GM21723 (cell line): ENCODE results near the gene PAFAH1B1.
"Not testable (repeated sequence)": the region's sequence is repeated elsewhere in the genome, so short reads cannot be mapped to it uniquely, and the experiment has no call there.

ENCODE experiments used
- ATAC-seq: cut with Tn5 transposase; IDR thresholded peaks from one replicate; pipeline ENCODE4 v1.9.1; 2021; ENCODE audit warnings: mild to moderate bottlenecking, moderate library complexity; ENCODE audit not compliant: unreplicated experiment

PAFAH1B1 gene

DNA sequence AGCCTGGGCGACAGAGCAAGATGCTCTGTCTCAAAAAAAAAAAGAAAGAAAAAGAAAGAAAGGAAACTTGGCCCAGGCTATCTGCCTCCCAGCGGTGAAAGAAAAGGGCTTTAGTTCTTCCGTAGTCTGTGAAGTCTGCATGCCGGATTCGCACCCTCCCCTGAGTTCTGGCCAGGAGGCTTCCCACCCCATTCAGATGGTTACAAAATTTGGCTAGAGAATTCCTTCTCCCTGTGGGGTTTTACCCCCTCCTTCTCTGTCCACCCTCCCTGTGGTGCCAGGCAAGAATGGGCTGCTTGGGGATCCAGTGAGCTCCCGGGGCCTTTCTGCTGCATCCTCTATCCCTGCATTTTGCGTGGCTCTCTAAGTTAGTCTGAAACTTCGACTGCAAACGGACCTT lies 37.8 kb downstream of the PAFAH1B1 start:
- ATAC-seq: no peak

DNA sequence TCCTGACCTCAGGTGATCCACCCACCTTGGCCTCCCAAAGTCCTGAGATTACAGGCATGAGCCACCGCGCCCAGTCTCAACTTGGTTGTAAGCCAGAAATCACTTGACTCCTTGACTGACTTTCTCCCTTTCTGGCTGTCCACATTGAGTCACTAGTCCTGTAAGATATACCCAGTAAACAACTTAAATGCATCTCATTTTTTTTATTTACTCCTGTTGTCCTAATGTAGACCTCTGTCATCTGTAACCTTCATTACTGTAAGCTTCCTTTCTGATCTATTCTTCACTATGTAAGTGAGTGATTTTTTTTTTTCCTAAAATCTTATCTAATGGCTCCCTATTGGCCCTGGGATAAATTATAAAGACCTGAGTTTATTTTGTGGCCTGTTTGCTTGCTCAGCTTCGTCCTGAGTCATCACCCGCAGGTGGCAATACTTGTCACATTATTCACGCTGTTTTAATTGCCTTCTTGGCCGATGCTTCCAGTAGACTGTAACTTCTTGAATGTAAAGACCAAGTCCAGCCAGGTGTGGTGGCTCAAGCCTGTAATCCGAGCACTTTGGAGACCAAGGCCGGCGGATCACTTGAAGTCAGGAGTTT lies 41.0 kb downstream of the PAFAH1B1 start:
- ATAC-seq: no peak

DNA sequence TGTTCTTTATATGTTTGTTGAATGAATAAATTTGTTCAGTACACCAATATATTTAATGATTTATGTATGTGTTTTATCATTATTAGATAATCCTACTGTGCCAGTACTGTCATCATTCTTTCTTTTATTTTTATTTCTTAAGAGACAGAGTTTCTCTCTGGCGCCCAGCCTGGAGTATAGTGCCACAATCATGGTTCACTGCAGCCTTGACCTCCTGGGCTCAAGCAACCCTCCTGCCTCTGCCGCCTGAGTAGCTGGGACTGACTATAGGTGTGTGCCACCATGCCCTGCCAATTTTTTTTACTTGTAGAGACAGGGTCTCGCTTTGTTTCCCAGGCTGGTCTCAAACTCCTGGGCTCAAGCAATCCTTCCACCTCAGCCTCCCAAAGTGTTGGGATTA lies 41.8 kb downstream of the PAFAH1B1 start:
- ATAC-seq: no peak

DNA sequence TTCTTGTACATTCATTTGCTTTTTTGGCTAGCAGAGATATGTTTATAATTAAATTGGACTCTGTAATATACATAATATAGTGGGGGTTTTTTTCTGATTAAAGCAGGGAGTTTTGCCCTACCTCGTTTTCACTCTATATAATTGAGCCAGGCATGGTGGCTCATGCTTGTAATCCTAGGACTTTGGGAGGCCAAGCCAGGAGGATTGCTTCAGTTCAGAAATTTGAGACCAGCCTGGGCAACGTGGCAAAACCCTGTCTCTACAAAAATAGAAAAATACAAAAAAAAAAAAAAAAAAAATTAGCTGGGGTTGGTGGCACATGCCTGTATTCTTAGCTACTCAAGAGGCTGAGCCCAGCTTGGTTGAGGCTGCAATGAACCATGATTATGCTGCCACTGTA lies 42.2 kb downstream of the PAFAH1B1 start:
- ATAC-seq: no peak

DNA sequence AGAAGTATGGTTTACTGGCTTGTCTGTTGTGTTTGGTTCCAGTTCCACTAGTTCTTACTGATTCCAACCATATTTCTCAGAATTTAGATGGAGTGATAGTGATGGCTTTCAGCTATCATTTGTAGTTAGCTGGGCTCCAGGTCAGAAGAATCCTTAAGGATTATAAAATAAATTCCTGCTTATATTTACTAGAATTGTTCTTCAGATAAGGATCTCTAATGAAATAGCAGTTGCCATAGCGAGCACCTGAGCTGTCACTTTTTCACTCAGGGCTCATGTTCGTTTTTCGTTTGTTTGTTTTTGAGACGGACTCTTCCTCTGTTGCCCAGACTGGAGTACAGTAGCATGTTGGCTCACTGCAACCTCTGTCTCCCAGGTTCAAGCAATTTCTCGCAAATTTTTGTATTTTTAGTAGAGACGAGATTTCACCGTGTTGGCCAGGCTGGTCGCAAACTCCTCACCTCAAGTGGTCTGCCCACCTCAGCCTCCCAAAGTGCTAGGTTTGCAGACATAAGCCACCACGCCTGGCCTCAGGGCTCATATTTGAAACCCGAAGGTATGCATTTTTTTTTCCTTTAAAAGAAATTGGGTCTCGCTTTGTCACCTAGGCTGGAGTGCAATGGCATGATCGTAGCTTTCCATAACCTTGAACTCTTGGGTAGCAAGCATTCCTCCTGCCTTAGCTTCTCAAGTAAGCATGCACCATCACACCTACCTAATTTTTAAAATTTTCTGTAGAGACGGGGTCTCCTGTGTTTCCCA lies 42.9 kb downstream of the PAFAH1B1 start:
- ATAC-seq: no peak

DNA sequence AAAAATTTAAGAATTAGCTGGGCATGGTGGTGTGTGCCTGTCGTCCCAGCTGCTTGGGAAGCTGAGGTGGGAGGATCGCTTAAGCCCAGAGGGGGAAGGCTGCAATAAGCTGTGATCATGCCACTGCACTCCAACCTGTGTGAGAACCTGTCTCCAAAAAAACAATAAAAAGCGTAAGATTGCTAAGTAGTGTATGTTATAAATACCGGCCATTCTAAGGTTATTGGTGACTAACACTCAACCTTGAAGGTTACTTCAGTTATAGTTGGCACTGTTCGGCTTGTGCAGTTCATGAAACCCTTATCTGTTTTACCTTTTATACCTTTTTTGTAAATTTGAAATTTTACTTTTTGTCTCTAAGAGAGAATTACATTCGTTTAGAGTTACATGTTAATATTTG lies 44.0 kb downstream of the PAFAH1B1 start:
- no peak for ATAC-seq

DNA sequence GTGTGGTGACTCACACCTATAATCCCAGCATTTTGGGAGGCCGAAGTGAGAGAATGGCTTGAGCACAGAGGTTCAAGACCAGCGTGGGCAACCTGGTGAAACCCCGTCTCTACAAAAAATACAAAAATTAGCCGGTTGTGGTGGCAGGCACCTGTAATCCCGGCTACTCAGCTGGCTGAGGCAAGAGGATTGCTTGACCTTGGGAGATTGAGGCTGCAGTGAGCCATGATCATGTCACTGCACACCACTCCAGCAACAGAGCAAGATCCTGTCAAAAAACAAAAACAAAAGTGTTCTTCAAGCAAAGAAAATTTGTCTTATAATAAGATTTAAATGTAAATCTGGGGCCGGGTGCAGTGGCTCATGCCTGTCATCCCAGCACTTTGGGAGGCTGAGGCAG lies 51.5 kb downstream of the PAFAH1B1 start:
- ATAC-seq: no peak

DNA sequence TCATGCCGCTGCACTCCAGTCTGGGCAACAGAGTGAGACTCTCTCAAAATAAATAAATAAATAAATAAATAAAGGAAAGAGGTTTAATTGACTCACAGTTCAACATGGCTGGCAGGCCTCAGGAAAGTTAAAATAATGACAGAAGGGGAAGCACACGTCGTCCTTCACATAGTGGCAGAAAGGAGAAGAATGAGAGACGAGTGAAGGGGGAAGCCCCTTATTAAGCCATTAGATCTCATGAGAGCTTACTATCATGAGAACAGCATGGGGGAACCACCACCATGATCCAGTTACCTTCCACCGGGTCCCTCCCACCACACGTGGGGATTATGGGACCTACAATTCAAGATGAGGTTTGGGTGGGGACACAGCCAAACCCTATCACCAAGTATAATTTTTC lies 54.5 kb downstream of the PAFAH1B1 start:
- no peak for ATAC-seq

DNA sequence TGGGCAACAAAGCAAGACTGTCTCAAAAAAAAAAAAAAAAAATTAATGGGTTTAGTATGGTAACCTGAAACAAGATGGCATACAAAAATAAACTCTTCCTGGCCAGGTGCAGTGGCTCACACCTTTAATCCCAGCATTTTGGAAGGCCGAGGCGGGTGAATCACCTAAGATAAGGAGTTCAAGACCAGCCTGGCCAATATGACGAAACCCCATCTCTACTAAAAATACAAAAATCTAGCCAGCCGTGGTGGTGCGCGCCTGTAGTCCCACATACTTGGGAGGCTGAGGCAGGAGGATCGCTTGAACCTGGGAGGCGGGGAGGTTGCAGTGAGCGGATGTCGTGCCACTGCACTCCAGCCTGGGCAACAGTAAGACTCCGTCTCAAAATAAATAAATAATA lies 55.7 kb downstream of the PAFAH1B1 start:
- no peak for ATAC-seq

DNA sequence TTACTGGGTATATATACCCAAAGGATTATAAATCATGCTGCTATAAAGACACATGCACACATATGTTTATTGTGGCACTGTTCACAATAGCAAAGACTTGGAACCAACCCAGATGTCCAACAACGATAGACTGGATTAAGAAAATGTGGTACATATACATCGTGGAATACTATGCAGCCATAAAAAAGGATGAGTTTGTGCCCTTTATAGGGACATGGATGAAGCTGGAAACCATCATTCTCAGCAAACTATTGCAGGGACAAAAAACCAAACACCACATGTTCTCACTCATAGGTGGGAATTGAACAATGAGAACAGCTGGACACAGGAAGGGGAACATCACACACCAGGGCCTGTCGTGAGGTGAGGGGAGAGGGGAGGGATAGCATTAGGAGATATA lies 59.5 kb downstream of the PAFAH1B1 start:
- ATAC-seq: not testable (repeated sequence)

DNA sequence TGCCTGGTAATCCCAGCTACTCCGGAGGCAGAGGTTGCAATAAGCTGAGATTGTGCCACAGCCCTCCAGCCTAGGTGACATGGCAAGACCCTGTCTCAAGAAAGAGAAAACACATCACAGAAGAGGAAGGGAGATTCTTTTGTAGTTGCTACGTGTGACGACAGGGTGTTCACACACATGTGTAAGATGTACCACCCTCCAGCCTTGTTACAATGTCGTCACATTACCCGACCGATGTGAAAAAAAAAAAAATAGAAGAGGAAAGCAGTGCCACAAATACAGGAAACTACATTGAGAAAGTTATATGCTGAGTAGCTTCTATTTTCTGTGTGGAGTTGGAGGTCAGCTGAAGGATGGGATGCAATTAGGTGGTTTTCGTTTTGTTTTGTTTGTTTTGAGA lies 62.1 kb downstream of the PAFAH1B1 start:
- ATAC-seq: no peak

DNA sequence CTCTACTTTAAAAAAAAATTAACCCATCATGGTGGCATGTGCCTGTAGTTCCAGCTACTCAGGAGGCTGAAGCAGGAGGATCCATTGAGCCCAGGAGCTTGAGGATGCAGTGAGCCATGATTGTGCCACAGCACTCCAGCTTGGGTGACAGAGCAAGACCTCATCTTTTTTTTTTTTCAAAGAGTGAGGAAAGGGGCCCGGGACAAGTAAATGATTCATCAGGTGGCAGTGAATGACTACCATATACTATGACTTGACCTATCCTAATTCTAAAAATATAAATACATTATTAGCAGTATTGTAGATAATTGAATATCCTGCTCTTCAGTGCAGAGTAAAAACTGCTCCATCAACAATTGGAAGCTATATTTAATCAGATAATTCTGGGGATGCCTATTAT lies 62.8 kb downstream of the PAFAH1B1 start:
- no peak for ATAC-seq

DNA sequence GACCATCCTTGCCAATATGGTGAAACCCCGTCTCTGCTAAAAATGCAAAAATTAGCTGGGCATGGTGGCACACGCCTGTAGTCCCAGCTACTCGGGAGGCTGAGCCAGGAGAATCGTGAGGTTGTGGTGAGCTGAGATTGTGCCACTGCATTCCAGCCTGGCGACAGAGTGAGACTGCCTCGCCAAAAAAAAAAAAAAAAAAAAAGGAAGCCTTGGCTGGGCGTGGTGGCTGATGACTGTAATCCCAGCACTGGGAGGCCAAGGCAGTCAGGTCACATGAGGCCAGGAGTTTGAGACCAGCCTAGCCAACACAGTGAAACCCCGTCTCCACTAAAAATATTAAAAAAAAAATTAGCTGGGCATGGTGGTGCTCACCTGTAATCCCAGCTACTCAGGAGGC lies 65.9 kb downstream of the PAFAH1B1 start:
- ATAC-seq: not testable (repeated sequence)

DNA sequence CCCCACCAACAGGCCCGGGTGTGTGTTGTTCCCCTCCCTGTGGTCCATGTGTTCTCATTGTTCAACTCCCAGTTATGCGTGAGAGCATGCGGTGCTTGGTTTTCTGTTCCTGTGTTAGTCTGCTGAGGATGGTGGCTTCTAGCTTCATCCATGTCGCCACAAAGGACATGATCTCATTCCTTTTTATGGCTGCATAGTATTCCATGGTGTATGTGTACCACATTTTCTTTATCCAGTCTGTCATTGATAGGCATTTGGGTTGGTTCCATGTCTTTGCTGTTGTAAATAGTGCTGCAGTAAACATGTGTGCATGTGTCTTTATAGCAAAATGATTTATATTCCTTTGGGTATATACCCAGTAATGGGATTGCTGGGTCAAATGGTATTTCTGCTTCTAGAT lies 67.0 kb downstream of the PAFAH1B1 start:
- not testable (repeated sequence) for ATAC-seq

DNA sequence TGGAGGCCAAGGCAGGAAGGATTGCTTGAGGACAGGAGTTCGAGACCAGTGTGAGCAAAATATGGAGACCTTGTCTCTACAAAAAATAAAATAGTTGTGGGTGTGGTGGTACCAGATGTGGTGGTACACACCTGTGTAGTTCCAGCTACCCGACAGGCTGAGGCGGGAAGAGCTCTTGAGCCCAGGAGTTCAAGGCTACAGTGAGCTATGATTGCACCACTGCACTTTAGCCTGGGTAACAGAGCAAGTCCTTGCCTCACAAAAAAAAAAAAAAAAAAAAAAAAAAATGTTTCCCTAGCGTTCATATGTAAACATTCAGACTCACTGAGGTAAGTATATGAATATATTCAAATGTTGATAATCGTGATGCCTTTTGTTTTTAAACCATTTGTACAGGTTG lies 78.6 kb downstream of the PAFAH1B1 start:
- ATAC-seq: no peak

DNA sequence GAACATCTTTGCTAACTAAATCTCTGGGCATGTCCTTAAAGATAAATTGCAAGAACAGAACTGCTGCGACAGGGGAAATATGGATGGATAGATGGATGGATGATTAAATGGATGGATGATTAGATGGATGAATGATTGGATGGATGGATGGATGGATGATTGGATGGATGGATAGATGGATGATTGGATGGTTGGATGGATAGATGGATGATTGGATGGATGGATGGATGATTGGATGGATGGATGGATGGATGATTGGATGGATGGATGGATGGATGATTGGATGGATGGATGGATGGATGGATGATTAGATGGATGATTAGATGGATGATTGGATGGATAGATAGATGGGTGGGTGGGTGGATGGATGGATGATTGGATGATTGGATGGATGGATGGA lies 85.8 kb downstream of the PAFAH1B1 start:
- ATAC-seq: not testable (repeated sequence)

DNA sequence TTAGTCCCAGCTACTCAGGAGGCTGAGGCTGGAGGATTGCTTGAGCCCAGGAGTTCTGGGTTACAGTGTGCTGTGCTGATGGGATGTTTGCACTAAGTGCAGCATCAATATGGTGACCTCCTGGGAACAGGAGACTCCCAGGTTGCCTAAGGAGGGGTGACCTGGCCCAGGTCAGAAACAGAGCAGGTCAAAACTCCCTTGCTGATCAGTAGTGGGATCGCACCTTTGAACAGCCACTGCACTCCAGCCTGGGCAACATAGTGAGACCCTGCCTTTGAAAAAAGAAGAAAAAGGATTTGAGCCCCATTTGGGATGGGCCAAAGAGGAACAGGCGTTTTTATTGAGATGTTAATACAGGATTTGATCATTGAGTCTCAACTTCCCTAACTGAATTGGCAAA lies 87.5 kb downstream of the PAFAH1B1 start:
- no peak for ATAC-seq

DNA sequence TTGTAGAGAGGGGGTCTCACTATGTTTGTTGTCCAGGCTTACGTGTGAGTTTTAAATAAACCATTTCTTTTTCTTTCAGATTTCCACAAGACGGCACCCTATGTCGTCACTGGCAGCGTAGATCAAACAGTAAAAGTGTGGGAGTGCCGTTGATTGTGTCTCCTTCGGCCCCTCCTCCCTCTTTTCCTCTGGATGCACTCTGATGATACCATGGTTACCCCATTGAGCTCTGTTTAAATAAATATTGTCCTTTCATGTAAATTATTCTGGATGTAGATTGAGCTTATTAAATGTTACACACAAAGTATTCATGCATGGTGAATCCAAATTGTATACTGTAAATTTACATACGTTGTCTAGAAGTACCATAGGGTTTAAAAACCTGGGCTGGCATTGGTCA lies 88.2 kb downstream of the PAFAH1B1 start:
- ATAC-seq: no peak

DNA sequence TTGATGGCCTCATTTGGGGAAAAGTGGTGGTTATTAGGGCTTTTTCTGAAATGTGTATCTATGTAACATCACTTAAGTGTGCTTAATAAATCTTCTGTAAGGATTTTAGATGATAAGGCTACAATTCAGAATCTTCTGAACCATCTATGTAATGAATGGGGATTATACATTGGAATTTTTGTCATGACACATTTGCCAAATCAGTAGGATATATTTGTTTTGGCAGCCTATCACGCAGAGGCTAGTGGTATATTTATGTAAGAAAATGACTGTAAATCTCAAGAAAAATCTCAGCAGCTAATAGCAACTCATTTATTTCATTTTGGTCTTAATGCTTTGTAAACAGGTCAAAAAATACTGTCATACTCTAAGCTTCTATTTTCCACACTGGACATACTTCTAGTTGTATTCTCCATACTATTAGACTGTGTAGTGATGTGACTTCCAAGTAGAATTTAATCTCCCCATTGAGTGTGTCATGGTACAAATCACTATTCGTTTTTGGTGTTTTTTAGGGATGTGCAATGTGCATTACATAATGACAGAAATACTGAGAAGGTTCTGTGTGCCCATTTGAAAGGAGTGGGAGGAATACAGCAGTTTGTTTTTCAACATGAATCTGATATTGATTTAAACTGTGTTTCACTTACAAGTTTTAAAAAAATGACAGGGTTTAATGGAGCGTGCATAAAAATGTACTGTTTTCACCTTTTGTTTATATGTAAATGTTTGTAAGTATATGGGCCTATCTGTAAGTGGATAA lies 88.9 kb downstream of the PAFAH1B1 start:
- ATAC-seq: no peak

DNA sequence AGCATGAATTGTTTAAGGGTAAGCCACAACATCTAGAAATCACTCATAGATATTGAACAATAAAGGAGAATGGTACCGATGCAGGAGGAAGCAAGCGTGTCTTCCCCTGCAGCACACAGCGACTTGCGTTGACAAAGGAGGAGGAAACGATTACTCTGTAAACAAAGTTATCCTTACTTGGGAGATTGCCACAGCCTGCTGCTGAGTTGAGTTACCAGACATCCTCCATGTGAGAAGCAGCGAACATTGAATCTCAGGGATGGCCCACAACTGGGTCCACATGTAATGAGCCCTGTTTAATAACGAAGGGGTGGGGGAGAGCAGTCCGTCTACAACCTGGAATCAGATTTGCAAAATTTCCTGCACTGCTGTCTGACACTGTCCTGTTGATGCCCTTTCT lies 90.5 kb downstream of the PAFAH1B1 start:
- no peak for ATAC-seq

DNA sequence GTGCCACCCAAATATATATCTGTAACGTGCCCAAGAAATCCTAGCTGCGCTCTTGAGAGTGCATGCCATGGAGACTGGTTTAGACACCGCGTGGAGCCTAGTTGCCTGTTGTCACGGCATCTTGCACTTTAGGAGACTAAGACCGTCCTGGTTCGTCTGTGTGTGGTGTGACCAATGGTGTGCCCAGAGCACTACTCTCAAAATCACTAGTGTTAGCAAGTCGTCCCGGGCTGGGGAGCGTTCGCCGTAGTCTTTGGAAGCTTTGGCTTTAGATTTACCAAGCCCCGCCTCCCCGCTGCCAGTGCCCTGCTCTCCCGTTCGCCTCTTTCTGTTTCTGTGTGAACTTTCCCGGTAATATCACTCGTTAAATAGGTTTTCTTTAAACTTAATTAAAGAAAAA lies 91.1 kb downstream of the PAFAH1B1 start:
- no peak for ATAC-seq

DNA sequence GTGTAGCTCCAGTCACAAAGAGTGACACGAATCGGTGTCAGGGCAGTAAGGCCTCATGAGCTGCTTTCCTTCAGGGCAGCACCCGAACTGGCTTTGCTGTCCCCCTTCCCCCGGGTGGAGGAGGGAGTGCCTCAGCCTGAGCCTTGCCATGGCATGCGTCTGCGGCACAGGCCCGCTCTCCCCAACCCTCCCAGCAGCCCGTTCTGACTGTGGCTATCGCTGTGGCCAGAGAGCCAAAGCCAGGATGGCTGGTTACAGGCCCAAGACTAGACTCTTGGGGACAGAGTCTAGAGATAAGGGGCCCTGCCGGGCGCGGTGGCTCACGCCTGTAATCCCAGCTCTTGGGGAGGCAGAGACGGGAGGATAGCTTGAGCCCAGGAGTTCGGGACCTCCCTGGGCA lies 92.2 kb downstream of the PAFAH1B1 start:
- no peak for ATAC-seq
